ENCODE results near the gene SORCS2.

SORCS2 gene

GRCh38 chr4:7539659-7540058 lies 347.3 kb downstream of the SORCS2 start:
- DNase-seq: peak; percentile 16

GRCh38 chr4:7540206-7540605 lies 347.9 kb downstream of the SORCS2 start:
- DNase-seq: no peak

- no peak for DNase-seq
Observed at GRCh38 chr4:7540654-7541413, 348.5 kb downstream of the SORCS2 start.

- no peak for DNase-seq
Observed at GRCh38 chr4:7541414-7541810, 349.1 kb downstream of the SORCS2 start.

- no peak for DNase-seq
Observed at GRCh38 chr4:7542781-7543180, 350.4 kb downstream of the SORCS2 start.

GRCh38 chr4:7546152-7546808 lies 353.9 kb downstream of the SORCS2 start:
- DNase-seq: peak; percentile 20

GRCh38 chr4:7546809-7547367 lies 354.6 kb downstream of the SORCS2 start:
- DNase-seq: no peak

GRCh38 chr4:7547368-7548040 lies 355.2 kb downstream of the SORCS2 start:
- peak; percentile 89 for DNase-seq

GRCh38 chr4:7549866-7550265 lies 357.5 kb downstream of the SORCS2 start:
- DNase-seq: no peak

- no peak for DNase-seq
Observed at GRCh38 chr4:7552466-7552865, 360.1 kb downstream of the SORCS2 start.

- DNase-seq: no peak
Observed at GRCh38 chr4:7553280-7553679, 360.9 kb downstream of the SORCS2 start.

- no peak for DNase-seq
Observed at GRCh38 chr4:7554905-7555304, 362.6 kb downstream of the SORCS2 start.

- no peak for DNase-seq
Observed at GRCh38 chr4:7556558-7556957, 364.2 kb downstream of the SORCS2 start.

GRCh38 chr4:7557456-7557855 lies 365.1 kb downstream of the SORCS2 start:
- DNase-seq: no peak

- DNase-seq: no peak
Observed at GRCh38 chr4:7558436-7558835, 366.1 kb downstream of the SORCS2 start.

- no peak for DNase-seq
Observed at GRCh38 chr4:7559316-7559715, 367.0 kb downstream of the SORCS2 start.

- DNase-seq: no peak
Observed at GRCh38 chr4:7559741-7560395, 367.5 kb downstream of the SORCS2 start.

- no peak for DNase-seq
Observed at GRCh38 chr4:7561557-7561956, 369.2 kb downstream of the SORCS2 start.

GRCh38 chr4:7564242-7564641 lies 371.9 kb downstream of the SORCS2 start:
- no peak for DNase-seq

- no peak for DNase-seq
Observed at GRCh38 chr4:7565483-7565882, 373.1 kb downstream of the SORCS2 start.

GRCh38 chr4:7569810-7570783 lies 377.8 kb downstream of the SORCS2 start:
- no peak for DNase-seq

- DNase-seq: no peak
Observed at GRCh38 chr4:7571001-7571400, 378.7 kb downstream of the SORCS2 start.
